Neural cell (in vitro differentiated cells): ENCODE measurements around the gene CPEB3. TPM values are rescaled to one million over a fixed set of nuclear protein-coding genes. Genes with fewer than 3 reads are reported as not detected.

ENCODE experiments used
- H2AFZ ChIP-seq: fragments of 200-600, 300-800 bp; sonication (generic), shearing (Covaris generic); 2 replicates; pipeline ENCODE4 v1.6.0; 2014; ENCODE audit warnings: low read depth, mild to moderate bottlenecking, antibody characterized with exemption, low read length, moderate library complexity
- H3F3A ChIP-seq: fragments of 200-600 bp; shearing (Covaris generic); 2 replicates; pipeline ENCODE4 v1.6.1; 2016; ENCODE audit warnings: mild to moderate bottlenecking, moderate library complexity, mixed read lengths, antibody characterized with exemption, low read length; ENCODE audit not compliant: insufficient read depth, poor library complexity, severe bottlenecking
- H3K27ac ChIP-seq: fragments of 200-600, 300-800 bp; sonication (generic), shearing (Covaris generic); 2 replicates; pipeline ENCODE4 v1.5.1; 2014; ENCODE audit warnings: mild to moderate bottlenecking, low read length, moderate library complexity
- H3K27me3 ChIP-seq: fragments of 300-800, 200-600 bp; sonication (generic), shearing (Covaris generic); 2 replicates; pipeline ENCODE4 v1.6.0; 2014; ENCODE audit warnings: mild to moderate bottlenecking, low read depth, low read length, moderate library complexity; ENCODE audit not compliant: insufficient read depth
- H3K36me3 ChIP-seq: fragments of 300-800, 200-600 bp; sonication (generic), shearing (Covaris generic); 2 replicates; pipeline ENCODE4 v1.5.1; 2014; ENCODE audit warnings: mild to moderate bottlenecking, antibody characterized with exemption, low read length, moderate library complexity; ENCODE audit not compliant: insufficient read depth
- H3K4me2 ChIP-seq: fragments of 300-800, 200-600 bp; sonication (generic), shearing (Covaris generic); 2 replicates; pipeline ENCODE4 v1.6.0; 2014; ENCODE audit warnings: mild to moderate bottlenecking, low read length
- H3K4me3 ChIP-seq: fragments of 300-800, 200-600 bp; sonication (generic), shearing (Covaris generic); 2 replicates; pipeline ENCODE4 v1.5.1; 2014; ENCODE audit warnings: mild to moderate bottlenecking, low read length, moderate library complexity
- H3K79me2 ChIP-seq: fragments of 200-600 bp; shearing (Covaris generic); replicated peaks from 2 replicates; pipeline ENCODE4 v1.6.0; 2014; ENCODE audit warnings: mild to moderate bottlenecking, low read length, moderate library complexity; ENCODE audit not compliant: insufficient read depth
- H3K9ac ChIP-seq: fragments of 300-800, 200-600 bp; sonication (generic), shearing (Covaris generic); 2 replicates; pipeline ENCODE4 v1.6.1; 2016; ENCODE audit warnings: mild to moderate bottlenecking, low read length, mixed read lengths
- H3K9me2 ChIP-seq: fragments of 200-600 bp; shearing (Covaris generic); 2 replicates; pipeline ENCODE4 v1.6.1; 2016; ENCODE audit warnings: mild to moderate bottlenecking, low read length, mixed read lengths; ENCODE audit not compliant: insufficient read depth
- H3K9me3 ChIP-seq: fragments of 200-600, 300-800 bp; sonication (generic), shearing (Covaris generic); 2 replicates; pipeline ENCODE4 v1.6.1; 2016; ENCODE audit warnings: mild to moderate bottlenecking, mixed run types, low read length, moderate library complexity, mixed read lengths
- H4K20me1 ChIP-seq: fragments of 200-600 bp; shearing (Covaris generic); 2 replicates; pipeline ENCODE4 v1.6.1; 2016; ENCODE audit warnings: mild to moderate bottlenecking, mixed run types; ENCODE audit not compliant: insufficient read depth
- CTCF ChIP-seq: fragments of 450-650 bp; IDR thresholded peaks from 2 replicates; pipeline ENCODE4 v1.5.1; 2014; ENCODE audit warnings: antibody characterized with exemption, mild to moderate bottlenecking, moderate library complexity; ENCODE audit not compliant: poor library complexity, severe bottlenecking
- EP300 ChIP-seq: fragments of 450-650 bp; conservative IDR thresholded peaks from 2 replicates; pipeline ENCODE4 v1.6.1; 2014; ENCODE audit warnings: antibody characterized with exemption, mild to moderate bottlenecking, moderate library complexity; ENCODE audit not compliant: poor library complexity, severe bottlenecking
- EZH2 ChIP-seq: fragments of 200-600, 300-800 bp; shearing (Covaris generic), sonication (generic); IDR thresholded peaks from 2 replicates; pipeline ENCODE4 v1.6.1; 2014; ENCODE audit warnings: antibody characterized with exemption, low read length, borderline replicate concordance, mild to moderate bottlenecking; ENCODE audit not compliant: insufficient read depth, poor library complexity, severe bottlenecking
- MXI1 ChIP-seq: fragments of 450-650 bp; conservative IDR thresholded peaks from 2 replicates; pipeline ENCODE4 v1.6.1; 2014; ENCODE audit warnings: antibody characterized with exemption, mild to moderate bottlenecking; ENCODE audit not compliant: poor library complexity, severe bottlenecking
- POLR2AphosphoS5 ChIP-seq: IDR thresholded peaks from 2 replicates; pipeline ENCODE4 v1.6.1; 2012
- SMC3 ChIP-seq: fragments of 450-650 bp; conservative IDR thresholded peaks from 2 replicates; pipeline ENCODE4 v1.6.1; 2014; ENCODE audit warnings: antibody characterized with exemption, mild to moderate bottlenecking, moderate library complexity; ENCODE audit not compliant: poor library complexity
- TAF1 ChIP-seq: IDR thresholded peaks from 2 replicates; pipeline ENCODE4 v1.6.1; 2012; ENCODE audit warnings: low read depth
- polyA plus RNA-seq: library from polyadenylated mRNA; depleted of rRNA; stranded (reverse); fragments of >200 nt; gene quantifications from 2 replicates; pipeline ENCODE4 v1.2.3, GENCODE V29; 2014
- TF ChIP-seq, protein P1 (sequence below): IDR thresholded peaks from 2 replicates; pipeline ENCODE4 v1.6.1; 2012; ENCODE audit warnings: borderline replicate concordance

The CPEB3 gene
- polyA plus RNA-seq, 1 donor from 2014 or later = 20.0 TPM

DNA sequence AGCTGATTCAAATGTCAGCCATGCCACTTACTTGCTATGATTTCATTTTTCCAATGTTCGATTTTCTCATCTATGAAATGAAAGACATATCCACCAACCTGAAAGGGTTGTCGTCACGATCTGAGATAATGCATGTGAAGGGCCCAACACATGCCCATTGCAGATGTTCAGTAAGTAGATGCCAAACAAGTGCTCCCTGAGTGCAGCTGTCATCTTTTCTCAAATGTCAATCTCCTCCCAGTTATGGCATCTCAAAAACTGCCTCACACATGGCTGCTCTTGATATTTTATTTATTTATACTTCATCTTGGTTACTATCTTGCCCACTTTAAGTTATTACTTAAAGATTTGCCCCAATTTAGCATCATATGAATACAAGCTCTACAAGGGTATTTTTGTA lies 16.8 kb downstream of the CPEB3 start:
- Histone ChIP-seq H3K4me2 (no peak overlapping the region), H3K9me2 (no peaks in the 10 kb centered on the region), H3F3A (no peaks in the 10 kb centered on the region), H3K9me3 (no peaks in the 10 kb centered on the region), H3K4me3 (no peak overlapping the region), H3K79me2 (no peaks in the 10 kb centered on the region), H2AFZ (no peak overlapping the region), H3K9ac (no peak overlapping the region), H3K27ac (no peak overlapping the region), H3K27me3 (no peaks in the 10 kb centered on the region), H4K20me1 (no peaks in the 10 kb centered on the region), H3K36me3 (no peaks in the 10 kb centered on the region)
- TF ChIP-seq, protein P1, sequence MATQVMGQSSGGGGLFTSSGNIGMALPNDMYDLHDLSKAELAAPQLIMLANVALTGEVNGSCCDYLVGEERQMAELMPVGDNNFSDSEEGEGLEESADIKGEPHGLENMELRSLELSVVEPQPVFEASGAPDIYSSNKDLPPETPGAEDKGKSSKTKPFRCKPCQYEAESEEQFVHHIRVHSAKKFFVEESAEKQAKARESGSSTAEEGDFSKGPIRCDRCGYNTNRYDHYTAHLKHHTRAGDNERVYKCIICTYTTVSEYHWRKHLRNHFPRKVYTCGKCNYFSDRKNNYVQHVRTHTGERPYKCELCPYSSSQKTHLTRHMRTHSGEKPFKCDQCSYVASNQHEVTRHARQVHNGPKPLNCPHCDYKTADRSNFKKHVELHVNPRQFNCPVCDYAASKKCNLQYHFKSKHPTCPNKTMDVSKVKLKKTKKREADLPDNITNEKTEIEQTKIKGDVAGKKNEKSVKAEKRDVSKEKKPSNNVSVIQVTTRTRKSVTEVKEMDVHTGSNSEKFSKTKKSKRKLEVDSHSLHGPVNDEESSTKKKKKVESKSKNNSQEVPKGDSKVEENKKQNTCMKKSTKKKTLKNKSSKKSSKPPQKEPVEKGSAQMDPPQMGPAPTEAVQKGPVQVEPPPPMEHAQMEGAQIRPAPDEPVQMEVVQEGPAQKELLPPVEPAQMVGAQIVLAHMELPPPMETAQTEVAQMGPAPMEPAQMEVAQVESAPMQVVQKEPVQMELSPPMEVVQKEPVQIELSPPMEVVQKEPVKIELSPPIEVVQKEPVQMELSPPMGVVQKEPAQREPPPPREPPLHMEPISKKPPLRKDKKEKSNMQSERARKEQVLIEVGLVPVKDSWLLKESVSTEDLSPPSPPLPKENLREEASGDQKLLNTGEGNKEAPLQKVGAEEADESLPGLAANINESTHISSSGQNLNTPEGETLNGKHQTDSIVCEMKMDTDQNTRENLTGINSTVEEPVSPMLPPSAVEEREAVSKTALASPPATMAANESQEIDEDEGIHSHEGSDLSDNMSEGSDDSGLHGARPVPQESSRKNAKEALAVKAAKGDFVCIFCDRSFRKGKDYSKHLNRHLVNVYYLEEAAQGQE = no peak
- no peak for TF ChIP-seq MXI1
- TF ChIP-seq POLR2AphosphoS5 = no peak
- TF ChIP-seq SMC3 = no peak
- TF ChIP-seq CTCF = no peak
- TF ChIP-seq TAF1 = no peak
- TF ChIP-seq EP300 = no peak
- no peak for TF ChIP-seq EZH2

DNA sequence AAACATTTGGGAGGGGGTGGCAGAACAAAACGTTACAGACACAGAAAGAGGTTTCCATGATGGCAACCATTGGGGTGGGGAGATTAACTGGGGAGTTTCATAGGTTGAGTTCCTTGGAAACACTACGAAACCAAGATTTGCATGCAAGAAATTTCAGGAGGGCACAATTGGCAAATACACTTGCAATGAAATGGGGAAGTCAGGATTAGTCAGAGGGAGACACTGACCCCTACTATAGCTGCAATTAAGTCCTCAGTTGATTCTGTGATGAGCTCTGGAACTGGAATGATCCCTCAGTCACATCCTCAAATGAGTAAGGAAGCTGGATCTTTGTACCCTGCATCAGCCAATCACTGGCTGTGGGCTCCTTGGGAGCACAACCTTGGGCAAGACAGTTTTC lies 22.1 kb downstream of the CPEB3 start:
- no peak overlapping the region for H3K27ac ChIP-seq
- TF ChIP-seq TAF1 (no peak), MXI1 (no peak), EP300 (no peak), CTCF (no peak)
- TF ChIP-seq, protein P1 = no peak
- H3K79me2 ChIP-seq = no peaks in the 10 kb centered on the region
- H3K9me3 ChIP-seq = no peaks in the 10 kb centered on the region
- no peaks in the 10 kb centered on the region for H3K36me3 ChIP-seq
- H3K4me3 ChIP-seq = no peak overlapping the region
- no peak overlapping the region for H2AFZ ChIP-seq
- H3K4me2 ChIP-seq = no peak overlapping the region
- no peaks in the 10 kb centered on the region for H3K9me2 ChIP-seq
- no peak overlapping the region for H3K9ac ChIP-seq
- H3F3A ChIP-seq = no peaks in the 10 kb centered on the region
- H4K20me1 ChIP-seq = no peaks in the 10 kb centered on the region
- no peaks in the 10 kb centered on the region for H3K27me3 ChIP-seq
